ENCODE data around the gene TSSC4.

Gene TSSC4

DNA sequence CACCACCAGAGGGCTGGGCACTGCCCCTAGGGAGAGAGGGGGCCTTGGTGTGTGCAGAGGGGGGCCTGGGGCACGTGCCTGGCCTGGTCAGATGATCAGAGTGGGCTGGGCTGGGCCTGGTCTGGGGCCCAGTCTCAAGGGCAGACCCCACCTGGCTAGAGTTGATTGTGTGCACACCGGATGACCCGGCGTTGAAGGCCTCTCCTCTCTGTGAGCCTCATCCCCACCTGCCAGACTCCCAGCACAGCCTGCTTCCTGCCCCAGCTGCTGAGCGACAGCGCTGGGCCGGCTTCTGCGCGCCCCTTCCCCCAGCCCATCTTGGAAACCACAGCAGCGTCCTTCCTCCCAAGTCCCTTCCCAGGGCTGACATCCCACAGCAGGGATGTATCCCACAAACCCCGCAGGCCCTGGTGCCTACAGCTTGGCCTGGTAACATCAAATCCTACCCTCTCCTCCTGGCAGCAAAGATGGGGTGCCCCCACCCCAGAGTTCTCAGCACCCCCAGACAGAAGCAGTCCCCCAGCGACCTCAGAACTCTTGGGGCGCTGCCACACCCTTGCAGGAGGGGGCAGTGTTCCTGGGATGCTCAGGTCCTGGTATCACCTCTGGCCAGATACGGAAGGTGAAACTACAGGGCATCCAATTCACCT is 11.0 kb upstream of the TSSC4 start:
- TF ChIP-seq LEF1 (IDR thresholded peaks at IDR 0.05; ENCODE audit: borderline replicate concordance), result no peak
- TF ChIP-seq ARNT (IDR thresholded peaks at IDR 0.05), result no peak
- TF ChIP-seq ELF4 (IDR thresholded peaks at IDR 0.05), result no peak
- TF ChIP-seq FOXK2 (IDR thresholded peaks at IDR 0.05), result no peak
- no peak for TF ChIP-seq FOXA1 (IDR thresholded peaks at IDR 0.05)
- TF ChIP-seq TARDBP (IDR thresholded peaks at IDR 0.05), result no peak
- TF ChIP-seq FOXM1 (IDR thresholded peaks at IDR 0.05; ENCODE audit: borderline replicate concordance), result no peak
- no peak for TF ChIP-seq BHLHE40 (IDR thresholded peaks at IDR 0.05; ENCODE audit: borderline replicate concordance)
- no peak for TF ChIP-seq SP1 (IDR thresholded peaks at IDR 0.05)
- TF ChIP-seq SUZ12 (IDR thresholded peaks at IDR 0.05), result no peak
- TF ChIP-seq CTBP1 (IDR thresholded peaks at IDR 0.05; ENCODE audit: borderline replicate concordance), result no peak
- no peak for TF ChIP-seq ZNF384 (IDR thresholded peaks at IDR 0.05)
- CTCF ChIA-PET, result no interaction called here
- no peak for DNase-seq (ENCODE audit: extremely low spot score)
- POLR2A ChIA-PET, result interaction anchor here (1.5 kb wide), 1 partner anchor 10 kb away, joined by 4 read pairs; no protein-coding TSS in a partner anchor

DNA sequence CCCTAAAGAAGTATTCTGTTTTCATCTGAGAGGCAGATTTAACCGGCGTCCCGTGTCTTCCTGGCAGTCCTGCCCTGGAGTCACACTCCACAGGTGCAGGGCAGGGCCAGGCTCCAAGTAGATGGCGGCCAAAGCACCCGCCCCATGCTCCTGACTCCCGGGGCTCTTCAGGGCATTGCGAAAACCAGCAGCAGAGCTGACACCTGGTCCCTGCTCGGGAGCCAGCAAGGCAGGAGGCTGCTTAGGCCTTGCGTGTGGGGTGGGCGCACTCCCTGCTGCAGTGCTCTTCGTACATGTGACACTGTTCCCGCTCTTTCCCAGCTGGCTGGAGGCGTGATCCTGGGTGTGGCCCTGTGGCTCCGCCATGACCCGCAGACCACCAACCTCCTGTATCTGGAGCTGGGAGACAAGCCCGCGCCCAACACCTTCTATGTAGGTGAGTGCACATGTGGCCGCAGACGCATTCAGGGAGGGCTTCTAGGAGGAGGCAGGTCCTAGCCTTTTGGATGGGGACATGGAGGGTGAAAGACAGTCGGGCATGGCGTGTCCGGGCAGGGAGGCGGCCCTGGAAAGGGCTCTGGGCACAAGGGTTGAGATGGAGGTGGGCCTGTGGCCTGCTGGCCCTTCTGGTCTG is 10.3 kb upstream of the TSSC4 start:
- ChIA-PET POLR2A (interaction anchor here (1.5 kb wide), 1 partner anchor 10 kb away, joined by 4 read pairs; no protein-coding TSS in a partner anchor), CTCF (interaction anchor here (0.6 kb wide), 1 partner anchor 29 kb away, joined by 3 read pairs; no protein-coding TSS in a partner anchor)
- TF ChIP-seq HDGF (IDR thresholded peaks at IDR 0.05; ENCODE audit: borderline replicate concordance) (no peak), TARDBP (IDR thresholded peaks at IDR 0.05) (no peak), SUZ12 (IDR thresholded peaks at IDR 0.05) (no peak), LEF1 (IDR thresholded peaks at IDR 0.05; ENCODE audit: borderline replicate concordance) (no peak), FOXA1 (IDR thresholded peaks at IDR 0.05) (no peak), SP1 (IDR thresholded peaks at IDR 0.05) (no peak), NFRKB (IDR thresholded peaks at IDR 0.05) (no peak), L3MBTL2 (conservative IDR thresholded peaks at IDR 0.05) (no peak)
- TF ChIP-seq, protein P1, sequence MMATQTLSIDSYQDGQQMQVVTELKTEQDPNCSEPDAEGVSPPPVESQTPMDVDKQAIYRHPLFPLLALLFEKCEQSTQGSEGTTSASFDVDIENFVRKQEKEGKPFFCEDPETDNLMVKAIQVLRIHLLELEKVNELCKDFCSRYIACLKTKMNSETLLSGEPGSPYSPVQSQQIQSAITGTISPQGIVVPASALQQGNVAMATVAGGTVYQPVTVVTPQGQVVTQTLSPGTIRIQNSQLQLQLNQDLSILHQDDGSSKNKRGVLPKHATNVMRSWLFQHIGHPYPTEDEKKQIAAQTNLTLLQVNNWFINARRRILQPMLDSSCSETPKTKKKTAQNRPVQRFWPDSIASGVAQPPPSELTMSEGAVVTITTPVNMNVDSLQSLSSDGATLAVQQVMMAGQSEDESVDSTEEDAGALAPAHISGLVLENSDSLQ (IDR thresholded peaks at IDR 0.05), result no peak
- DNase-seq (ENCODE audit: extremely low spot score), result no peak

DNA sequence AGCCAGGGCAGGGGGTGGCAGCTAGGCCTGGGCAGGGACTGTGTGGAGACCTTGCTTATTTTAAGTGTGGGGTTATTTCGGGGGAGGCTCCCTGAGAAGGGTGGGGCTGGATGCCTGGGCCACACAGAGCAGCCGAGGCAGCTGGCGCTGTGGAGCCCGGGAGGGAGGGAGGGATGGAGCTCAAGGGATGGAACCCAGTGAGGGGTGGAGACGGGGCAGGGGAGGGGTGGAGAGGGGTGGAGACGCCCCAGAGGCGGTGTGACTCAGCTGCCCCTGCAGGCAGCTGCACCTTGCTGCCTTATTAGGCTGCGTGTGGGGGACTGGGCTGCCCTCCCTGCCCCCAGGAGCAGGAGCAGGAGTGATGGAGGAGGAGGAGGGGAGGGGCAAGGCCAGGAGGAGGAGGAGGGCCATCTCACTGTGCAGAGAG is 9.8 kb upstream of the TSSC4 start:
- ChIA-PET CTCF (interaction anchor here (0.6 kb wide), 1 partner anchor 29 kb away, joined by 3 read pairs; no protein-coding TSS in a partner anchor), POLR2A (interaction anchor here (1.5 kb wide), 1 partner anchor 9 kb away, joined by 4 read pairs; no protein-coding TSS in a partner anchor)
- DNase-seq (ENCODE audit: extremely low spot score), result no peak
- TF ChIP-seq FOXK2 (IDR thresholded peaks at IDR 0.05) (no peak), SUZ12 (IDR thresholded peaks at IDR 0.05) (no peak), ARNT (IDR thresholded peaks at IDR 0.05) (no peak), FOXM1 (IDR thresholded peaks at IDR 0.05; ENCODE audit: borderline replicate concordance) (no peak), FOXA1 (IDR thresholded peaks at IDR 0.05) (no peak), ELF4 (IDR thresholded peaks at IDR 0.05) (no peak), L3MBTL2 (conservative IDR thresholded peaks at IDR 0.05) (no peak), LEF1 (IDR thresholded peaks at IDR 0.05; ENCODE audit: borderline replicate concordance) (no peak), CTBP1 (IDR thresholded peaks at IDR 0.05; ENCODE audit: borderline replicate concordance) (no peak), BHLHE40 (IDR thresholded peaks at IDR 0.05; ENCODE audit: borderline replicate concordance) (no peak), SP1 (IDR thresholded peaks at IDR 0.05) (no peak), TARDBP (IDR thresholded peaks at IDR 0.05) (no peak), ZNF384 (IDR thresholded peaks at IDR 0.05) (no peak), HDGF (IDR thresholded peaks at IDR 0.05; ENCODE audit: borderline replicate concordance) (no peak), NFRKB (IDR thresholded peaks at IDR 0.05) (no peak)
- TF ChIP-seq, protein P1 (IDR thresholded peaks at IDR 0.05), result no peak

DNA sequence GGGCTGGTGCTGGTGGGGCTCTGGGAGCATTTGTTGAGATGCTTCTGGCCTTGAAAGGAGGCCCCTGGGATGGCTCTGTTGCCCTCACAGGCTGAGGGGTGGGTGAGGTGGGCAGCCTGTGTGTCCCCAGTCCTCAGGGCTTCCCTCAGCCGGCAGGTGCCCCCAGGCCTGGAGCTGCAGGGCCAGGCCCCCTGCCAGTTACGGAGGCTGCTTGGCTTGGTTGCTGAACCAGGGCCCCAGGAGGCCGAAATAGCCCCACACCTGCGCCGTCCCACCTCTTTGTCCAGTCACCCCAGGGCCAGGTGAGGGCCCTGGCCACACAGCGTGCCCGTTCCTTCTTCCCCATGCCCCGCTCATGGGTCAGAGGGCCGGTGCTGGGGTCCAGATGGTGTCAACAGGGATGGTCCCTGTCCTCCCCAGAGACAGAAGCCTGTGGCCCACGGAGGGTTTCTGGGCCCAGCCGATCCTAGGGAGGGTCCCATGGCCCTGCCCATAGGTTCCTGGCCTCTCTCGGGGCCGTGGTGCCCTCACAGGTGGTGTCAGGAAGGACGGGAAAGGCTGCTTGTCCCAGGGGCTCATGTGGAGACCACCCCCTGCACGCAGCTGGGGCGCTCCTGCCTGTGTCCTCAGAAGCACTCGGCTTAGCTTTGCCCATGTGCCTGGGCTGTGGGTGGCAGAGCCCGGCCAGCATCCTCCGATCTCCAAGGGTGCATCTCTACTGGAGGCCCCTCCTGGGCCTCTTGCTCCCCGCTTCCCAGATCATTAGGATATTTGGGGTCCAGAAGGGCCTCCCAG is 9.2 kb upstream of the TSSC4 start:
- CTCF ChIA-PET, result no interaction called here
- POLR2A ChIA-PET, result interaction anchor here (1.5 kb wide), 1 partner anchor 8 kb away, joined by 4 read pairs; no protein-coding TSS in a partner anchor
- TF ChIP-seq BHLHE40 (IDR thresholded peaks at IDR 0.05; ENCODE audit: borderline replicate concordance), result no peak
- no peak for TF ChIP-seq FOXM1 (IDR thresholded peaks at IDR 0.05; ENCODE audit: borderline replicate concordance)
- TF ChIP-seq TARDBP (IDR thresholded peaks at IDR 0.05), result no peak
- TF ChIP-seq L3MBTL2 (conservative IDR thresholded peaks at IDR 0.05), result no peak
- TF ChIP-seq LEF1 (IDR thresholded peaks at IDR 0.05; ENCODE audit: borderline replicate concordance), result no peak
- TF ChIP-seq ZNF384 (IDR thresholded peaks at IDR 0.05), result no peak
- no peak for TF ChIP-seq FOXA1 (IDR thresholded peaks at IDR 0.05)
- no peak for TF ChIP-seq ARNT (IDR thresholded peaks at IDR 0.05)
- no peak for TF ChIP-seq NFRKB (IDR thresholded peaks at IDR 0.05)
- no peak for TF ChIP-seq HDGF (IDR thresholded peaks at IDR 0.05; ENCODE audit: borderline replicate concordance)
- TF ChIP-seq, protein P1 (IDR thresholded peaks at IDR 0.05), result no peak
- TF ChIP-seq SP1 (IDR thresholded peaks at IDR 0.05), result no peak
- no peak for TF ChIP-seq FOXK2 (IDR thresholded peaks at IDR 0.05)
- no peak for TF ChIP-seq CTBP1 (IDR thresholded peaks at IDR 0.05; ENCODE audit: borderline replicate concordance)
- no peak for TF ChIP-seq SUZ12 (IDR thresholded peaks at IDR 0.05)
- TF ChIP-seq ELF4 (IDR thresholded peaks at IDR 0.05), result no peak
- no peak for DNase-seq (ENCODE audit: extremely low spot score)

All from HEK293T (cell line).